Activated CD8-positive, alpha-beta memory T cell treated with anti-CD3 and anti-CD28 coated beads for 48 hours (primary cell): ENCODE results near the gene SPAG9.
"Not testable (repeated sequence)": the region's sequence is repeated elsewhere in the genome, so short reads cannot be mapped to it uniquely, and the experiment has no call there.

Source experiments
- DNase-seq, 3 experiments: peaks; one replicate each; pipeline ENCODE4 v3.0.0-alpha.2; 2020; ENCODE audit warnings: low read depth in 2 of 3, low spot score in 2 of 3

SPAG9 gene

GRCh38 chr17:51133365-51133764 is 12.7 kb upstream of the SPAG9 start:
- no peak for DNase-seq

DNA sequence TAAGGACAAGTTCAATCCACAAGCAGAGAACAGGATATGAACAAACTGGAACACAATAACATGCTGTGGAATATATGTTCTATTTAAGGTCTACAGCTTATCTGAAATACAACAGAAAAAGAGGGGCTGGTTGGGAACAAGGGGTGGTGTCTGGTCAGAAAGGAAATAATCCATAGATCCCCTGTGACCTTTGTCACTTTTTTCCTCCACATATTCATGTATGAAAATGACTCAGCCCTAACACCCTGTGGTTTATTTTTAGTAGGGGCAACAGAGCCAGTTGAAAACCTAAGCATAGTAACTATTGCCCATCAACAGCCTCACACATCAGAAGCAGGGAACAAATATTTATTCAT is 12.3 kb upstream of the SPAG9 start:
- DNase-seq: no peak

GRCh38 chr17:51128076-51128475 is 7.4 kb upstream of the SPAG9 start:
- DNase-seq: no peak

DNA sequence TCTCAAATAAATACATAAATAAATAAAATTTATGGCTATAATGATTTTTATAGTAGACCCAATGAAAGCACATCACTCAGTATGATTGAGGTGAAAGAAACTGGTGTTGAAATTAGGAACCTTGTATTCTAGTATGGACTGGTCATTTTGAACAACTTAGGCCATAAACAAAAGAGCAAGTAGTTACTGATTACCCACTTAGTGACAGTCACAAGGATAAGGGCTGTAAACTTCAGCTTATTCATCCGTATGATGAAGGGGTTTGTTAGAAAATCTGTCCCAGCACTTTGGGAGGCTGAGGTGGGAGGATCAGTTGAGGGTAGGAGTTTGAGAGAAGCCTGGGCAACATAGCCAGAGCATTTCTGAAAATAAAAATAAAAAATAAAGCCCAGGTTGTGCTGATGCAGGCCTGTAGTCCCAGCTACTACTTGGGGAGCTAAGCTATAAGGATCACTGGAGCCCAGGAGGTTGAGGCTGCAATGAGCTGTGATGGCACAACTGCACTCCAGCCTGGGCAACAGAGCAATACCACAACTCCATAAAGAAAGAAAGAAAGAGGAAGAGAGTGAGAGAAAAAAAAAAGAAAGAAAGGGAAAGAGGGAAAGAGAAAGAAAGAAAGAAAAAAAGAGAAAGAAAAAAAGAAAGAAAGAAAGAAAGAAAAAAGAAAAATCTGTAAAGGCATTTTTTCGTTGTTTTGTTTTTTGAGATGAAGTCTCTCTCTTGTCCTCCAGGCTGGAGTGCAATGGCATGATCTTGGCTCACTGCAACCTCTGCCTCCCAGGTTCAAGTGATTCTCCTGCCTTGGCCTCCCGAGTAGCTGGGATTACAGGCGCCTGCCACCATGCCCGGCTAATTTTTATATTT is 4.2 kb upstream of the SPAG9 start:
- no peak for DNase-seq

DNA sequence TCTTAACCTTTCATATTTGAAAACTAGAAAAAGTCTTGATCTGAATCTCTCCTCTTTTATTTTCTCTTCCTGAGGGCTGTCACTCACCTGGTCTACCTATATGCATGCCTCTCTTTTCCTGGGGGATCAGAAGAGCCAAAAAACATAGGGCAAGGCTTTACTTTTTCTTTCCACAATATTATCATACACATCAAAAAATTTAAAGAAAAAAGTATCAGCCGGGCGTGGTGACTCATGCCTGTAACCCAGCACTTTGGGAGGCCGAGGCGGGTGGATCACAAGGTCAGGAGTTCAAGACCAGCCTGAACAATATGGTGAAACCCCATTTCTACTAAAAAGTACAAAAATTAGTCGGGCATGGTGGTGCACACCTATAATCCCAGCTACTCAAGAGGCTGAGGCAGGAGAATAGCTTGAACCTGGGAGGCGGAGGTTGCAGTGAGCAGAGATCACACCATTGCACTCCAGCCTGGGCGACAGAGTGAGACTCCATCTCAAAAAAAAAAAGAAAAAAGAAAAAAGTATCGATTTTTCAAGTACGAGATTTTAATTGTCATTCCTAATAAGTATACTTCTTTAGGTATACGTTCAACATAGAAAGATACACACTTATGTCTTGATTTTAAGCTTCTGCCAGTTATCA is 1.9 kb upstream of the SPAG9 start:
- not testable (repeated sequence) for DNase-seq

GRCh38 chr17:51121620-51122472 is 1.2 kb upstream of the SPAG9 start:
- DNase-seq: peak; percentile 72 to 83 (median 74)

DNA sequence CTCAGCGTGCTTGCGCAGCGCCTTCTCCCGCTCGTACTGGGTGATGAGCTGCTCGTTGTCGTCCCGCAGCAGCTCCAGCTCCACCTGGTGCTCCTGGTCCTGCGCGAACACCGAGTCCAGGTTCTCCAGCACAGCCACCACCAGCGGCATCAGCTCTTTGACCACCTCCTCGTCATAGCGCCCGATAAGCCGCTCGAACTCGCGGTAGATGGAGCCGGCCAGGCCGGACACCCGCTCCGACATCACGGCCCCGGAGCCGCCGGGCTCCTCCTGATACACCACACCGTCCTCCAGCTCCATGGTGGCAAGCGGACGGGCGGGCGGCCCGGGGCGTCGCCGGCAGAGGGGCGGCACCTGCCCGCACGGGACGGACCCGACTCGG is 320 bp downstream of the SPAG9 start:
- peak in 1 of 3 experiments; percentile 57 for DNase-seq

- DNase-seq: peak in 2 of 3 experiments; percentile 7 to 19
Measured at GRCh38 chr17:51119415-51120356, 982 bp downstream of the SPAG9 start.

GRCh38 chr17:51118330-51119195 is 2.1 kb downstream of the SPAG9 start:
- DNase-seq: no peak

GRCh38 chr17:51115179-51115578 is 5.5 kb downstream of the SPAG9 start:
- no peak for DNase-seq

DNA sequence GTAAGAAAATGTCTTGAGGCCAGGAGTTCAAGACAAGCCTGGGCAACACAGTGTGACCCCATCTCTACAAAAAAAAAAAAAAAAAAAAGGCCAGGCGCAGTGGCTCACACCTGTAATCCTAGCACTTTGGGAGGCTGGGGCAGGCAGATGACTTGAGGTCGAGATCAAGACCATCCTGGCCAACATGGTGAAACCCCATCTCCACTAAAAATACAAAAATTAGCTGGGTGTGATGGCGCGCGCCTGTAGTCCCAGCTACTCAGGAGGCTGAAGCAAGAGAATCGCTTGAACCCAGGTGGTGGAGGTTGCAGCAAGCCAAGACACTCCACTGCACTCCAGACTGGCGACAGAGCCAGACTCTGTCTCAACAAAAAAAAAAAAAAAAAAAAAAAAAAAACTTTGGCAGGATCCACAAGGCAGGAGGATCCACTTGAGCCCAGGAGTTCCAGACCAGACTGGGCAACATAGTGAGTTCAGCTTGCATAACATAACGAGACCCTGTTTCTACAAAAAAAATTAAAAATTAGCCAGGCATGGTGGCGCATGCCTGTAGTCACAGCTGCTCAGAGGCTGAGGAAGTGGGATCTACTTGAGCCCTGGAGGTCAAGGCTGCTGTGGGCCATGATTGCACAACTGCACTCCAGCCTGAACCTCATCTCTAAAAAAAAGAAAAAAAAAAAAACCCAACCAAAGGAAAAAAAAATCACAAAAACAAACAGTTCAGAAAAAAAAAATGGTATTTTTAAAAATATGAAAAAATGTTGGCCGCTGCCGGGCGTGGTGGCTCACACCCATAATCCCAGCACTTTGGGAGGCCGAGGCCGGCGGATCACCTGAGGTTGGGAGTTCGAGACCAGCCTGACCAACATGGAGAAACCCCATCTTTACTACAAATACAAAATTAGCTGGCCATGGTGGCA is 8.1 kb downstream of the SPAG9 start:
- DNase-seq: not testable (repeated sequence)

GRCh38 chr17:51107778-51108177 is 12.9 kb downstream of the SPAG9 start:
- no peak for DNase-seq

GRCh38 chr17:51103451-51103850 is 17.2 kb downstream of the SPAG9 start:
- no peak for DNase-seq

DNA sequence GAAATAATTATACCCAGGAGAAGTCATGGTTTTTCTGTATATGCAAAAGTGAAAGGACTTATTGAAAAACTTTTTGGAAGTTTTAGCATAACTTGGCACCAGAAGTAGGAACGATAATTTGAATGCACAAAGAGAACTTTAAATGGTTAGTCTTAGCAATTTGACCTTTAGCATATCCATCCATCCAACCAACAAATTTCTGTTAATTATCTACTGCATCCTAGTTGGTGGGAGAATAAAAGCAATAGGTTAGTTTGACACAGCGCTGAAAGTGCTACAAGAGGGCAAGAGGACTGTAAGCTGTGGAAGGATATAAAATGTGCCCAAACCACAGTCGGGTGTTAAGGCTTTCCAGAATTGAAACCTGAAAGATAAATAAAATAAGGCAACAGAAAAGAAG is 17.6 kb downstream of the SPAG9 start:
- no peak for DNase-seq

GRCh38 chr17:51097708-51098446 is 22.8 kb downstream of the SPAG9 start:
- no peak for DNase-seq

GRCh38 chr17:51091635-51092034 is 29.0 kb downstream of the SPAG9 start:
- no peak for DNase-seq

GRCh38 chr17:51088868-51089267 is 31.8 kb downstream of the SPAG9 start:
- DNase-seq: not testable (repeated sequence)

DNA sequence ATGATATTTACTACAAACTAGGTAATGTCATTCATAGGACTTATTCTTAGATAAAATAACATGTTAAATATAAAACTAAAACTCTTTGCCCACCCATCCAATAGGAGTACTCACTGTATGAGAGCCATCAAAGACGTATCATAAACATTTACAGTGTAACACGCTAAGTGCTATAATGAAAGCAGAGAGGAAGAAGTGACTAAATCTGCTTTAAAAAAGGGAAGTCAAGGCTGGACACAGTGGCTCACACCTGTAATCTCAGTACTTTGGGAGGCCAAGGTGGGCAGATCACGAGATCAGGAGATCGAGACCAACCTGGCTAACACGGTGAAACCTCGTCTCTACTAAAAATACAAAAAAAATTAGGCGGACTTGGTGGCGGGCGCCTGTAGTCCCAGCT is 32.4 kb downstream of the SPAG9 start:
- DNase-seq: no peak
